ENCODE results near the gene ACSS2.

The ACSS2 gene

GRCh38 chr20:34956751-34957472 is 80.5 kb downstream of the ACSS2 start:
- no peaks in the 10 kb centered on the region for H3K27me3 ChIP-seq
- H3K27ac ChIP-seq, result no peak overlapping the region
- H3K36me3 ChIP-seq, result no peaks in the 10 kb centered on the region
- H3K9me3 ChIP-seq, result no peaks in the 10 kb centered on the region
- TF ChIP-seq CTCF (IDR thresholded peaks at IDR 0.05), result no peak
- H3K4me3 ChIP-seq (ENCODE audit: low read depth in 1 of 2, low read length in 1 of 2), result no peak overlapping the region
- H3K4me1 ChIP-seq (ENCODE audit: control insufficient read depth in 1 of 2, insufficient read depth in 1 of 2, low read depth in 1 of 2, low read length in 1 of 2), result peaks cover 16 to 17% of the 10 kb centered on the region in 2 experiments

- H3K36me3 ChIP-seq, result no peaks in the 10 kb centered on the region
- H3K27ac ChIP-seq, result no peak overlapping the region
- no peaks in the 10 kb centered on the region for H3K27me3 ChIP-seq
- no peaks in the 10 kb centered on the region for H3K9me3 ChIP-seq
- TF ChIP-seq CTCF (IDR thresholded peaks at IDR 0.05), result no peak
- no peak overlapping the region for H3K4me3 ChIP-seq (ENCODE audit: low read depth in 1 of 2, low read length in 1 of 2)
- H3K4me1 ChIP-seq (ENCODE audit: control insufficient read depth in 1 of 2, insufficient read depth in 1 of 2, low read depth in 1 of 2, low read length in 1 of 2), result no peaks in the 10 kb centered on the region
Observed at GRCh38 chr20:34964486-34964885, 88.1 kb downstream of the ACSS2 start.

GRCh38 chr20:34965051-34965450 is 88.6 kb downstream of the ACSS2 start:
- H3K4me3 ChIP-seq (ENCODE audit: low read depth in 1 of 2, low read length in 1 of 2), result no peak overlapping the region
- no peaks in the 10 kb centered on the region for H3K36me3 ChIP-seq
- no peaks in the 10 kb centered on the region for H3K27me3 ChIP-seq
- no peaks in the 10 kb centered on the region for H3K9me3 ChIP-seq
- no peak for TF ChIP-seq CTCF (IDR thresholded peaks at IDR 0.05)
- no peak overlapping the region for H3K27ac ChIP-seq
- no peaks in the 10 kb centered on the region for H3K4me1 ChIP-seq (ENCODE audit: control insufficient read depth in 1 of 2, insufficient read depth in 1 of 2, low read depth in 1 of 2, low read length in 1 of 2)

GRCh38 chr20:34967421-34967820 is 91.0 kb downstream of the ACSS2 start:
- no peak for TF ChIP-seq CTCF (IDR thresholded peaks at IDR 0.05)
- no peak overlapping the region for H3K27ac ChIP-seq
- no peak overlapping the region for H3K4me3 ChIP-seq (ENCODE audit: low read depth in 1 of 2, low read length in 1 of 2)
- H3K27me3 ChIP-seq, result no peaks in the 10 kb centered on the region
- no peaks in the 10 kb centered on the region for H3K36me3 ChIP-seq
- H3K9me3 ChIP-seq, result no peaks in the 10 kb centered on the region
- H3K4me1 ChIP-seq (ENCODE audit: control insufficient read depth in 1 of 2, insufficient read depth in 1 of 2, low read depth in 1 of 2, low read length in 1 of 2), result no peaks in the 10 kb centered on the region

GRCh38 chr20:34968042-34968775 is 91.8 kb downstream of the ACSS2 start:
- Histone ChIP-seq H3K9me3 (no peaks in the 10 kb centered on the region), H3K4me1 (ENCODE audit: control insufficient read depth in 1 of 2, insufficient read depth in 1 of 2, low read depth in 1 of 2, low read length in 1 of 2) (no peaks in the 10 kb centered on the region), H3K4me3 (ENCODE audit: low read depth in 1 of 2, low read length in 1 of 2) (no peak overlapping the region), H3K27me3 (no peaks in the 10 kb centered on the region), H3K36me3 (no peaks in the 10 kb centered on the region), H3K27ac (no peak overlapping the region)
- TF ChIP-seq CTCF (IDR thresholded peaks at IDR 0.05), result no peak

Data from neutrophil (primary cell).